ENCODE results near the gene NFATC1. TPM values are rescaled to one million over a fixed set of nuclear protein-coding genes. Genes with fewer than 3 reads are reported as not detected.

Gene NFATC1
- total RNA-seq, 2 donors from 2014 or later: 2.9 to 4.4 TPM

- intact Hi-C loops (cut with DNase I, micrococcal nuclease): no loop called here
- DNase-seq (no peak), ATAC-seq (no peak)
Measured at GRCh38 chr18:79545736-79546171, 150.0 kb downstream of the NFATC1 start.

- ATAC-seq: no peak
- DNase-seq: no peak
Measured at GRCh38 chr18:79546781-79547272, 151.1 kb downstream of the NFATC1 start.

GRCh38 chr18:79547413-79548076, 151.8 kb downstream of the NFATC1 start:
- intact Hi-C loops (cut with DNase I, micrococcal nuclease): no loop called here
- DNase-seq (no peak), ATAC-seq (no peak)

More at GRCh38 chr18:79546781-79547272, 151.1 kb downstream of the NFATC1 start:
- intact Hi-C loops (cut with DNase I, micrococcal nuclease): no loop called here

- intact Hi-C loops (cut with DNase I, micrococcal nuclease): no loop called here
- ATAC-seq: no peak
- DNase-seq: no peak
Measured at GRCh38 chr18:79548077-79548450, 152.3 kb downstream of the NFATC1 start.

GRCh38 chr18:79548621-79548985, 152.9 kb downstream of the NFATC1 start:
- intact Hi-C loops (cut with DNase I, micrococcal nuclease): no loop called here
- no peak for DNase-seq

GRCh38 chr18:79548986-79549637, 153.4 kb downstream of the NFATC1 start:
- no peak for DNase-seq
- intact Hi-C loops (cut with DNase I, micrococcal nuclease): no loop called here
- ATAC-seq: no peak

More at GRCh38 chr18:79548621-79548985, 152.9 kb downstream of the NFATC1 start:
- ATAC-seq: no peak

- ATAC-seq: no peak
- no peak for DNase-seq
- intact Hi-C loops (cut with DNase I, micrococcal nuclease): no loop called here
Measured at GRCh38 chr18:79549638-79550000, 153.9 kb downstream of the NFATC1 start.

GRCh38 chr18:79552140-79552631, 156.5 kb downstream of the NFATC1 start:
- ATAC-seq (no peak), DNase-seq (no peak)
- intact Hi-C loops (cut with DNase I, micrococcal nuclease): no loop called here

- no peak for ATAC-seq
- intact Hi-C loops (cut with DNase I, micrococcal nuclease): no loop called here
- no peak for DNase-seq
Measured at GRCh38 chr18:79552696-79553095, 157.0 kb downstream of the NFATC1 start.

GRCh38 chr18:79553154-79553553, 157.4 kb downstream of the NFATC1 start:
- no peak for DNase-seq

GRCh38 chr18:79553696-79554095, 158.0 kb downstream of the NFATC1 start:
- ATAC-seq (no peak), DNase-seq (no peak)
- intact Hi-C loops (cut with DNase I, micrococcal nuclease): no loop called here

More at GRCh38 chr18:79553154-79553553, 157.4 kb downstream of the NFATC1 start:
- intact Hi-C loops (cut with DNase I, micrococcal nuclease): no loop called here
- no peak for ATAC-seq

- intact Hi-C loops (cut with DNase I, micrococcal nuclease): no loop called here
- ATAC-seq: no peak
- DNase-seq: no peak
Measured at GRCh38 chr18:79554321-79554720, 158.6 kb downstream of the NFATC1 start.

GRCh38 chr18:79554945-79555645, 159.4 kb downstream of the NFATC1 start:
- no peak for DNase-seq
- no peak for ATAC-seq
- intact Hi-C loops (cut with DNase I, micrococcal nuclease): no loop called here

GRCh38 chr18:79555885-79556284, 160.2 kb downstream of the NFATC1 start:
- intact Hi-C loops (cut with DNase I, micrococcal nuclease): no loop called here
- ATAC-seq: no peak
- DNase-seq: no peak

- intact Hi-C loops (cut with DNase I, micrococcal nuclease): no loop called here
- ATAC-seq: no peak
- no peak for DNase-seq
Measured at GRCh38 chr18:79556829-79557585, 161.3 kb downstream of the NFATC1 start.

GRCh38 chr18:79558196-79558932, 162.6 kb downstream of the NFATC1 start:
- DNase-seq (no peak), ATAC-seq (no peak)
- intact Hi-C loops (cut with DNase I, micrococcal nuclease): no loop called here

- intact Hi-C loops (cut with DNase I, micrococcal nuclease): no loop called here
- no peak for DNase-seq
- ATAC-seq: no peak
Measured at GRCh38 chr18:79558933-79559416, 163.2 kb downstream of the NFATC1 start.

GRCh38 chr18:79559436-79559835, 163.7 kb downstream of the NFATC1 start:
- no peak for ATAC-seq
- intact Hi-C loops (cut with DNase I, micrococcal nuclease): no loop called here
- no peak for DNase-seq
